ENCODE measurements around the gene CP.

DNA sequence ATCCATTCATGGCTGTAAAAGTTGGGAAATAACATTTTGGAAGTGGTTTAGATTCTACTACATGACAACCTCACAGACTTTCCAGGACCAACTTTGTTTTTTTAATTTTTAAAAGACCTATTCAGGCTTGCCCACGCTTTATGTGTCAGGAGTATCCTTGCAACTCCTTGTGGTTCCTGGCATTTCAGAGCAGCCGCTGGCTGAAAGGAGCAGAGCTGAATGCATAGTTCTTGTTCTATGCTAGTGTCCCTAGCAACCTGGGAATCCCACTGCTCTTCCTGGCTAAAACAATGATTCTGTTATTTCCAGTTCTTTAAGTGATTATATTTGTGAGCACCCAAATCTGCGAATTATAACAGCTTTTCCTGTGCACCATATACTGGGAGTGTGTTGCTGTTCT is 34.9 kb downstream of the CP start:
- TF ChIP-seq CTCF (IDR thresholded peaks at IDR 0.05) (no peak), POLR2A (IDR thresholded peaks at IDR 0.05) (no peak), POLR2AphosphoS5 (IDR thresholded peaks at IDR 0.05) (no peak)
